ENCODE results near the gene EPHA4.
A peak's percentile ranks its signal among the peaks of the same experiment; 100 is the strongest.
"Not testable (repeated sequence)": the region's sequence is repeated elsewhere in the genome, so short reads cannot be mapped to it uniquely, and the experiment has no call there.

The EPHA4 gene

GRCh38 chr2:221533299-221533698 is 38.8 kb downstream of the EPHA4 start:
- no peak for DNase-seq

- no peak for DNase-seq
Measured at GRCh38 chr2:221532641-221533040, 39.5 kb downstream of the EPHA4 start.

GRCh38 chr2:221530653-221531037 is 41.5 kb downstream of the EPHA4 start:
- no peak for DNase-seq

- peak; percentile 27 for DNase-seq
Measured at GRCh38 chr2:221529943-221530652, 42.0 kb downstream of the EPHA4 start.

GRCh38 chr2:221529177-221529942 is 42.7 kb downstream of the EPHA4 start:
- DNase-seq, result no peak

GRCh38 chr2:221527776-221528309 is 44.3 kb downstream of the EPHA4 start:
- DNase-seq, result no peak

- no peak for DNase-seq
Measured at GRCh38 chr2:221524158-221524557, 47.9 kb downstream of the EPHA4 start.

- DNase-seq, result no peak
Measured at GRCh38 chr2:221521233-221521845, 50.8 kb downstream of the EPHA4 start.

- no peak for DNase-seq
Measured at GRCh38 chr2:221518935-221519625, 53.0 kb downstream of the EPHA4 start.

GRCh38 chr2:221518201-221518934 is 53.7 kb downstream of the EPHA4 start:
- DNase-seq, result peak; percentile 26

GRCh38 chr2:221517696-221518151 is 54.4 kb downstream of the EPHA4 start:
- peak; percentile 84 for DNase-seq

GRCh38 chr2:221517146-221517695 is 54.9 kb downstream of the EPHA4 start:
- DNase-seq, result peak; percentile 29

- DNase-seq, result no peak
Measured at GRCh38 chr2:221515864-221516263, 56.2 kb downstream of the EPHA4 start.

- peak; percentile 79 for DNase-seq
Measured at GRCh38 chr2:221514305-221515040, 57.6 kb downstream of the EPHA4 start.

GRCh38 chr2:221513232-221513631 is 58.9 kb downstream of the EPHA4 start:
- DNase-seq, result no peak

- not testable (repeated sequence) for DNase-seq
Measured at GRCh38 chr2:221511325-221511724, 60.8 kb downstream of the EPHA4 start.

- DNase-seq, result no peak
Measured at GRCh38 chr2:221506469-221506868, 65.6 kb downstream of the EPHA4 start.

- DNase-seq, result no peak
Measured at GRCh38 chr2:221505605-221506004, 66.5 kb downstream of the EPHA4 start.

GRCh38 chr2:221504905-221505304 is 67.2 kb downstream of the EPHA4 start:
- no peak for DNase-seq

- no peak for DNase-seq
Measured at GRCh38 chr2:221503965-221504364, 68.1 kb downstream of the EPHA4 start.
